HG03060 (cell line): ENCODE results near the gene ZWILCH.

Experiments
- ATAC-seq: cut with Tn5 transposase; IDR thresholded peaks from one replicate; pipeline ENCODE4 v1.9.1; 2021; ENCODE audit warnings: low read depth, moderate number of reproducible peaks; ENCODE audit not compliant: unreplicated experiment

Gene ZWILCH

GRCh38 chr15:66535056-66535455 lies 29.9 kb downstream of the ZWILCH start:
- no peak for ATAC-seq

DNA sequence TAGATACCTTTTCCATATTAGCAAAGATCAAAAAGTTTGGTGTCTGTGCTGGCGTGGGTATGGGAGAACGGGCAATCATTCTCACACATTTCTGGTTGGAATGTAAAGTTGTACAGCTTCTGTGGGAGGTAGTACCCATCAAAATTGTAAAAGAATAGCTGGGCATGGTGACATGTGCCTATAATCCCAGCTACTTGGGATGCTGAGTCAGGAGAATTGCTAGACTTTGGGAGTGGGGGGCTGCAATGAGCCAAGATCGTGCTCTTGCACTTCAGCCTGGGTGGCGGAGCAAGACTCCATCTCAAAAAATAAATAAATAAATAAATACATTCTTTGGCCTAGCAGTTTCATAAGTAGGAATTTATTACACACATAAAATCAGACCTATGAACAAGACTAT lies 37.8 kb downstream of the ZWILCH start:
- ATAC-seq, result no peak

- ATAC-seq, result no peak
Observed at GRCh38 chr15:66545255-66545654, 40.1 kb downstream of the ZWILCH start.

- no peak for ATAC-seq
Observed at GRCh38 chr15:66555685-66556084, 50.6 kb downstream of the ZWILCH start.

- ATAC-seq, result no peak
Observed at GRCh38 chr15:66558271-66558670, 53.1 kb downstream of the ZWILCH start.

GRCh38 chr15:66560856-66561525 lies 55.9 kb downstream of the ZWILCH start:
- no peak for ATAC-seq

DNA sequence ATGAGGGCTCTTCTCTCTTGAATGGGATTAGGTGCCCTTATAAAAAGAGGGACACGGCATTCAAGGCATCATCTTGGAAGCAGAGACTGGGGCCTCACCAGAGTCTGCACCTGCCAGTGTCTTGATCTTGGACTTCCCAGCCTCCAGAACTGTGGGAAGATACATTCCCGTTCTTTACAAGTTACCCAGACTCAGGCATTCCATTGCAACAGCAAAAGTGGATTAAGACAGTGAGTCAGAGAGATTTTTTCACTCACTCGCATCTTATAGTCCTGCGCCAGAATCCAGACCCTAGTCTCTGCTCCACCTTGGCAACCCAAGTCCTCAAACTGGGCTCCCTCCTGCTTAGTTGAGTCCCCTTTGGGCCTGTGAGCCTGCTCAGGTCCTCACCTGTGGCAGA lies 58.0 kb downstream of the ZWILCH start:
- no peak for ATAC-seq

GRCh38 chr15:66563566-66564110 lies 58.5 kb downstream of the ZWILCH start:
- no peak for ATAC-seq

DNA sequence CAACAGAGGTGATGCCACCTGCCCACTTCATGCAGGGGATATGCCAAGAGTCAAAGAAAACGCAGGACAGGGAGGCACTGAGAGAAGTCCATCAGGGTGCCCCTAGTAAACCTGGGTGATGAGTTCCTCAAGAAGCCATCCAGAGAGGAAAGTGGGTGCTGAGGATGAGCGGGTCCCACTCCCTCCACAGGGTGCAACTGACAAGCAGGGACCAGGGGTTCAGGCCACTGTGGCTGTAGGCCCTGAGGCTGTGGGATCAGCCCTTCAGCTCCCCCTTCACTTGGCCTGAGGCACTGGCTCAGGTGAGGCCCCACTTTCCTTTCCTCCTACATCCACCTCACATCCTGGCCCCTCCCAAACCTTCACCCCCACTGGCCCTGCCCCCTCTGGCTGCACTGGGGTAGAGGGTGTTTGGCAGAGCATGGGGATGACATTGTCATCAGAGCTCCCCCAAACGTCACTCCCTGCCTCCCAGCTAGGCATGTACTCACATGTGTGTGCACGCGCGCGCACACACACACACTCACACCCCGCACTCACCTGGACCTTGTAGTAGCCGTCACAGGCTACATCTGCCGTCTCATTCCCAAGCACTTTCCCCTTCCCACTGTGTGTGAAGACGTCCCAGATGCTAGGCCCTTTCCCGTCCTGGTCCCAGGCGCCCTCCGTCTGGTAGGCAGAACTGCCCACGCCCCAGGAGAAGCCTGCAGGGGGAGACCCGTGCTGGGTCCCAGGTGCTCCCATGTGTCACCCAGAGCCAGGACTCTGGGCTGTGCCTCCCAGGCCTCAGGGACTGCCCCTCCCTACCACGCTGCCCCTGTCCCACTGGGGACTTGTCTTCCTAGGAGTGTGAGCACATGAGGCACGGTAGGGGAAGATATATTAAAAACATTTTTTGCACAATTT lies 59.3 kb downstream of the ZWILCH start:
- no peak for ATAC-seq

GRCh38 chr15:66565141-66565641 lies 60.1 kb downstream of the ZWILCH start:
- ATAC-seq, result no peak

GRCh38 chr15:66565741-66566144 lies 60.6 kb downstream of the ZWILCH start, which contains the start of gene LCTL:
LCTL (minus strand) TSS chr15:66565998; CDS start chr15:66565365, 633 bp downstream.
- ATAC-seq, result no peak

DNA sequence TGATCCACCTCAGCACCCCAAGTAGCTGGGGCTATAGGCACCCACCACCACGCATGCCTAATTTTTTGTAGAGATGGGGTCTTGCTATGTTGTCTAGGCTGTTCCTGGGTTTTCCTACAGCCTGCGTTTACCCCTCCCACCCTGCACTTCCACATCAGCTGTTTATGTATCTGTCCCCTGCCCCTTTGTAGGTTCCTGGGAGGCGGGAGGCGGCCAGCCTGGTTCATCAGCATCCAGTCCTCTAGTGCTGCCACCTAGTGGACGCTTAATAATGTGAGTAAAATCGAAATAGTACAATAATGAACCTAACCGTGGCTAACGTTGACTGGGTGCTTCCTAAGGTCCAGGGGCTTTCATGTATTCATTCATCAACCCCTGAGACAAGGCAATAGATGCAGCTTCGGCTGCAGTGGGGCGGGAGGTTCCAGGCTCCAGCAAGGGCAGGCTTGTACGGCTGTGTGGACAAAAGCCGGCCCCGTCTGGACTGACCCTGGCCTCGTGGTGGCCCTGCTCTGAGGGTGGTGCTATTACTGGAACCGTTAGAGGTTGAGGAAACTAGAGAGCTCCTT lies 61.9 kb downstream of the ZWILCH start:
- ATAC-seq, result no peak

GRCh38 chr15:66567897-66568296 lies 62.8 kb downstream of the ZWILCH start:
- no peak for ATAC-seq

- ATAC-seq, result no peak
Observed at GRCh38 chr15:66569461-66570137, 64.5 kb downstream of the ZWILCH start.

GRCh38 chr15:66570327-66570726 lies 65.2 kb downstream of the ZWILCH start:
- ATAC-seq, result no peak

GRCh38 chr15:66570842-66571478 lies 65.8 kb downstream of the ZWILCH start:
- no peak for ATAC-seq

- no peak for ATAC-seq
Observed at GRCh38 chr15:66572146-66572545, 67.0 kb downstream of the ZWILCH start.

- no peak for ATAC-seq
Observed at GRCh38 chr15:66573348-66573718, 68.2 kb downstream of the ZWILCH start.

DNA sequence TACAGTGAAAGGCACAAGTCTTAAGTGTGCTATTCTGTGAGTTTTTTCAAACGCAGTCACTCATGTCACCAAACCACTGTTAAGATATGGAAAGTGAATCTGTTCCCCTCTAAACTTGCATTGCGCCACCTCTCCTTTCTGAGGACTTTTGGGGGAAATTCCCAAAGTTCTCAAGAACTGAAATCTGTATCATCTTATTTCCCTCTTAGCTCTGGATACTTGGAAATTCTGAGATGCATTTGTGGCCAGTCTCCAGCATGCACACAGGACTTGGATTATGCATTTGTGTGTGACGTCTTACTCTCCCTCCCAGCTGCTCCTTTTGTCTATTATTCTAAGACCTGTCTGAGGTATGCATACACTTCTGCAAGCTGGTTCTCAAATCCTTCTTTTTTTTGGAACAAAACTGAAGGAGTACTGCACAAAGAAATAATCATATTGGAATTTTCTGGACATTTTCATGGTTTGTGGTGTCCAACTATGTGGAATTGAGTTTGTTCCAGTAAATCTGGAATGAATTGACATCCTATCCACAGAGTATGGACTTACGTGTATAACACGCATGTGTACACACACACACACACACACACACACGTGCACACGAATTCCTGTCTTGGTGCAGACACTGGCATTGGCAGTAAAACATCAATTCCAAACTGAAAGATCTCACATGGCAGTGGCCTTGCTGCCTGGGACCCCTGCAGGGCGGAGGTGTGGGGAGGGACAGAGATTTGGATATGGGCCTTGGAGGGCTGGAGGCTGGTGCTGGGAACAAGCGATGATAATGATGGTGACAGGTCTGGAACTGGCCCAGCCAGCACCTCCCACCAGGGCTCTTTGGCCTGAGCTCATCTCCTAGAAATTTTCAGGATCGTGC lies 68.8 kb downstream of the ZWILCH start:
- ATAC-seq, result no peak
